HG03139 (cell line): ENCODE results near the gene RAMACL.

Experiments used
- ATAC-seq: cut with Tn5 transposase; IDR thresholded peaks from one replicate; pipeline ENCODE4 v1.9.1; 2021; ENCODE audit not compliant: unreplicated experiment

RAMACL gene

DNA sequence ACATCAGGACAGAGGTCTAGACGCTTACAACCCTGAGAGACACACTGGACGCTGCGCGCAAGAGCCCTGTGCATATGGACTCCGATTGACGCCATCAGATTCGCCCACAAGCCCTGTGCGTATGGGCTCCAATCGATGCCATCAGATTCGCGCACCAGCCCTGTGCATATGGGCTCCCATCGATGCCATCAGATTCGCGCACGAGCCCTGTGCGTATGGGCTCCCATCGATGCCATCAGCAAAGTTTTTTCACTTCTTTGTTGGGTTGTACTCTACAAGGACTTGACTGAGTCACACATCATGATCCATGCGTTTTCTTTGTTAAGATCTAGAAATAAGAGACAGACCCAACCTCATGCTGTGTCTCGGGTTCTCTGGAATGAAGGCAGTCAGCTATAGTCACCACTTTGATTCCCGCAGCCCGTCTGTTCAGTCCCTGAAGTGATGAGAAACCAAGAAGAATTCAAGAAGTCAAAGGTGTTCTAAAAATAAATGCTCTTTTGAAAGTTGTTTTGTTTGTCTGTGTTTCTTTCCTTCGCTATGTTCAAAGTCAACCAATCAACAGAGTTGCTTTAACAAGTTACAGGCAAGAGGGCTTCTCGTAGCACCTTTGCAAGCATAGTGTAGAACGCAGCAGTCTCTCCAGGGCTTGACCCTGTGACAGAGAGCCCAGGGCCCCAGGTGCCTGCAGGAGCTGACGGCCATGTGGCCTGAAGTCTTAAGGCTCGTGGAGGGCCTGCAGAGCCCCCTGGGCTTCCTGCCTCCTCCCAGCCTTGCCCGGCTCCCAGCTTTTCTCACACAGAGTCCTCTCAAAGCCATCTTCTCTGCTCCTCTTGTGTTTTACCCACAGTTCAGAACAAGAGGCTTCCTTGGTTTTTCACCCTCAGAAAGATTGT is 32.6 kb upstream of the RAMACL start:
- ATAC-seq, result no peak

DNA sequence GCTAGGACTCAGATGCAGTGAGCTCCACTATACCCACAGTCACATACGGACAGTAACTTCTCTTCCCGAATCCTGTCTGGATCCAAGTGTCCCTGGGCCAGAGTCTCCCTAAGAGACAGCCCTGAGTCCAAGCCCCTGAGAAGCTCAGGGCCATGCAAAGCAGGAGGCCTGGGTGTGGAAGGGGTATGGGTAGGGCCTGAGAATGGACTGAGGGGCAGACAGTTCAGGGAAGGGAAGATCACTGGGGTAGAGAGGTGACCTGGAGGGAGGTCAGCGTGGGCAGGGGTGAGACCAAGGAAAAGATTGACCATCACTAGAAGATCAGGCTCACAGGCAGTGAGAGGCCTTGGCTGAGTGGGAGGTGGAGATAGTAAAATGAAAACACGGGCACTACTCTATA is 31.8 kb upstream of the RAMACL start:
- no peak for ATAC-seq

DNA sequence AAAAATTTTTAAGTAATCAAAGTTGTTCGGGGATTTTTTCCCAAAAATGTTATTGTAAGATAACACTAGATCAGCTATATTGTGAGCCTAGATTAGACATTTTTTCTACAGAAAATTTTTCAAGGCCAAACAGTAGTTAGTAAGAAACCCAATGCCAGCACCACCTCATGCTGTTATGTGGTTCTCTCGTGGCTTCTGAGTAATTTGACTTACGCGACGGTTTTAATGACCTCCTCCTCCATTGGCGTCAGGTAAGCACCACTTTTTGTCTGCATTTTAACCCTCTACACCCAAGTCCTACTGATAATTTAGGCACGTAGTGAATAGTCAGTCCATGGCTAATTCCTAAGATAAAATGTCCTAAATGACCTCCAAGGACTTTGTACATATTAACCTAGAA is 30.9 kb upstream of the RAMACL start:
- no peak for ATAC-seq

DNA sequence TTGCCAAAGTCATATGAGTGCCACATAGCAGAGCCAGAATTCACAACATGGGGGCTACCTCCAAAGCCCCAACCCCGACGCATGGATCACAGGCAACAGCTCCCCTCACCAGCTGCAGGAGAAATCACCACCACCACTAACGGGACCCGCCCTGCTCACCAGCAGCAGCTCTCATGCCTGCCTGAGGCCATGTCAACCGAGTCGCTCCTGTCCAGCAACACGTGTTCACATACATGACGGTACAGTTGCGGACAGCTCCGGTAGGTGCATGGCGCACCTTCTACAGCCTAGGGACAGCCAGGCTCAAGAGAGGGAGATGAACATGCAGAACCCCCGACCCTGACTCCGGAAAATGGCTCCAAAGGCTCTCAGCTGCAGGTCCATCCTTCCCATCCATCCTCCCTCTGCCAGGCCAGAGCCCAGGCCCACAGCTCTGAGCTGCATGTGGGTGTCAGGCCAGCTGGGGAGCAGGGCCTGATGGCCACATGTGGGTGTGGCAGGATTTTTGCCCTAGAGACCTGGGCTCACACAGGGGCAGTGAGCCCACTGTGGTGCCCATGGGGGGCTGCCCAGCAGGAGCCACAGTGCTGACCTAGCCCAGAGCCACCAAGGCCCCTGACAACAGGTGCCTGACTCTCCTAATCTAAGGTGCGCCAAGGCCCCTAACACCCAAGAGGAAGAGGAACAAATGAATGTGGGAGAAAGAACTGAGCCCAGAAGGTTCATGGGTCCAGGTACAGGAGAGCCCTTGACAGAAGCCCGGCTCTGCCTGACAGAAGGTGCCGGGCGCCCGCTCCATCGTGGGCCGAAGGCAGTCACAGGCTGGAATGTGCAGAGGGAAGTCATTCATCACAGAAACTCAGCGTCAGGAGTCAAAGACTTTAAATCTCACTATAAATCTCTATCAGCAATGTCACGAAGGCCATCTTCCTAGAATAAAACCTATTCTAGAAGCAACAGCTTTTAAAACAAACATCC is 30.1 kb upstream of the RAMACL start:
- no peak for ATAC-seq

DNA sequence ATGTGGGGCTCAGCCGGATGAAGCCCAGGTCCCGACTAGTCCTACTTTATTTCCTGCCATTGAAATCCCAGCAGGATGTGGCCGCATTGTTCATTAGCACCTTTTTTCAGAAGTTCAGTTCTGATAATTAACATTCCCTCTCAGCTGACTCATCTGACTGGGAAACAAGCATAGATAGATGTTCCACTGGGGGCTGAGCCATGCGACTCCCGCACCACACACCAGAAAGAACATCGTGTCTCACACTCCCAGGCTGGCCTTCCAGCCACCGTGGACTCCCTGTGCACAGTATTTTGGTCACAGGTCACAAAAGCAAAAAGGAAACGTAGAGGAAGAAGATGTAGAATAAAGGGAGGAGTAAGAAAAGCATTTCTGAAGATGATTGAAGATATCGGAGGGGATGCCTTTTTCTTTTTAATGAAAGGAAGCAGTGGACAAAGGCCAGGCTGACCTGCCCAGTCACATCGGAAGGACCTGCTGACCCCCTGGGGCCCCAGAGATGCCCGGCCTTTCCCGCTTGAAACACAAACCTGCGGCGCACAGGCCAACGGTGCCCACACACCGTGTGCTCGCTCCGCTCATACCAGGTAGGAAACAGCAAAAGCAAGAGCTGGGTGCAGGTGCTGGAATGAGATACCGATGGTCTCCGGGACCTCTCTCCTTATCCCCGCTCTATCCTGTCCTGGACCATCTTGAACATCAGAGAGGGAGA is 28.7 kb upstream of the RAMACL start:
- no peak for ATAC-seq

DNA sequence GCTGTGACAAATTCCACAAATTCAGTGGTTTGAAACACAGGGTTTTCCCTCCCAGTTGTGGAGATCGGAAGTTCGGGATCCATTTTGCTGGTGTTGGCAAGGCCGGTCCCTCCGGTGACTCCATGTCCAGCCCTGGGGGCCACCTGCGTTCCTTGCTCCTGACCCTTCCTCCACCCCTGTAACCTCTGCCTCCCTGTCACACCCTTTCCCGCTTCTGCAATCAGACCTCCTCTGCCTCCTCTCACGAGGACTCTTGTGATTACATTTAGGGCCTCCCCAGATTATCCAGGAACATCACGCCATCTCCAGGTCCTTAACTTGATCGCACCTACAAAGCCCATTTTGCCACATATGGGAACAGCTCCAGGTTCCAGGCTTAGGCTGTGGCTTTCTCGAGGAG is 28.1 kb upstream of the RAMACL start:
- ATAC-seq, result no peak

DNA sequence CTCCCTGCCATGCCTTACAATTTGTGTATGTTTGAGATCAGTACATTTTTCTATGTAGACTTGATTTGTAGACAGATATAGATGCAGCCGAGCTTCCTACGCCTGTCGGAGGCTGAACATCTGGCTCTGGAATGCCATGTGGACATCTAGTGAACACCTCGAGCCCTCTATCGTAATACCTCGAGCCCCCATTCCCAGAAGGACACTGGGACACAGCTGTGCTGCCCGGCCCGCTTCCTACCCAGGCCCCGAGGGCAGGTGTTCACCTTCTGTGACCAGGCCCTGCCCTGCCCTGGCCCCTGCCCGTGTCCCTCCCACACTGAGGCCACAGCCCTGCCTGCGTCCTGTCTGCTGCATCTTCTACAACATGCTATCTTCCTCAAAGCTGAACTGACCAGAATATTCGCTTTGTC is 27.7 kb upstream of the RAMACL start:
- ATAC-seq, result no peak

DNA sequence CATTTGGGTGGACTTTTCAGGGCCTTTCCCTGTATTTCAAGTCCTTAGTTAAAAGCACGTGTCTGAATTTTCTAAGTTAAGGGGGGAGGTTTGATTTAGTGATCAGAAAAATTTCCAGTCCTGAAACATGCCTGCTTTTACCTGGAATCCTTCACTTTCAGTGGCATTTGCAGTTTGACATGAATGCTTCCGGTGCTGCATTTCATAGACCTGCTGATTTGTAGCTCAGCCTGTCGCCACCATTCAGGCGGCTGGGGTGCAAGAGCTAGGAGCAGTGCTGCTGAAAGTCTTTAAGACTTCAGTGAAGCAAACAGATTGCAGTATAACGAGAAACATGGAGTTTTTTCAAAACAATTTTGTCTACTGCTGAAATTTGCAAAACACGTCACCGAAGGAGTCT is 26.5 kb upstream of the RAMACL start:
- no peak for ATAC-seq

DNA sequence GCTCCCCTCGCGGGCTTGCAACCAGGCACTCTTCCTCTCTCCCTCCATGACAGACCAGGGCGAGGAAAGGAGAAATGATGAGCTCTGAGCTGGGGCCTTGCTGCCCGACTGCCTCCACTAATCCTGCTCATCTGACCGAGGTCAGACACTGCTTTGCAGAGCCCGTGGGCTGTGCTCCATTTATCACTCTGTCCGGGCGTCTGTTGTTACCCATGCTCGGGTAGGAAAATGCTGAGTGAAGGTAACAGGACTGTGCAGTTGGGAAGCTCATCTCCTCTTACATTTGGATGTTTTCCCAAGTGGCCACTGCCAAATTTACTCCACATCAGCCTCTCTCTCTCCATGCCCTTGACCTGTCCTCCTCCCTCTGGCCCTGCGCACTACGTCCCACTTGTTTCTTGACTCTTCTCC is 26.0 kb upstream of the RAMACL start:
- no peak for ATAC-seq

DNA sequence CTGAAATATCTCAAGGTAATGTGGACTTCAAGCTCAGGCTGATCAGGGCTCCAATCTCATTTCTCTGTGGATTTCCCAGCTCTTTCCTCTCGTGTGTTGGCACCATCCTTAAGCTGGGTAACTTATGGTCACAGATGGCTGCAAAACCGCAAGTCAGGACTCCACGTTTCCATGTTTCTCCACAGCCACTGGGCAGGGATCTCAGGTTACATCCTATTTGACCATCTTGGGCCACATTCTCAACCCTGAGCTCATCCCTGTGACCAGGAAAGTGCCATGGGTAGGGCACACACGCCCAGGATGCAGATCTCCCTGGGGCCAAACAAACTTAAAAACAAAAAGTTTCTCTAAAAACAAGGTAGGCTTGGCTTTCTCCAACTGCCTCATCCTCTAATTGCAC is 25.2 kb upstream of the RAMACL start:
- no peak for ATAC-seq

DNA sequence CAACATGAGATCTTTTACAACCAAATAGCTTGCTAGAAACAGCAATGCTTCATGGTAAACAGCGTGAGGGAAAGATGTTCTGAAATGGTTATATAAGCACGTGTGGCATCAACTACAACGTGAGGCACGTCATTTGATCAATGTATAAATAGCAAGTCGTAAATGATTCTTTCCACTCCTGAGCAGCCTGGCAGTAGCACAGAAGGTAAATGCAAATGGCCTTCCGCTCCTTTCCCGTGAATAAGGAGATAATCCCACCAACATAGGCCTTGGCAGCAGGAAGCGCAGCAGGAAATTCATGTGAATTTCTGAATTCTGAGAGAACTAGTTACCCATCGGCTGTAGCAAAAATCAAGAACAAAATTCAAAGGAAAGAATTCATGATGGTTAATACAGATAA is 23.6 kb upstream of the RAMACL start:
- ATAC-seq, result no peak

DNA sequence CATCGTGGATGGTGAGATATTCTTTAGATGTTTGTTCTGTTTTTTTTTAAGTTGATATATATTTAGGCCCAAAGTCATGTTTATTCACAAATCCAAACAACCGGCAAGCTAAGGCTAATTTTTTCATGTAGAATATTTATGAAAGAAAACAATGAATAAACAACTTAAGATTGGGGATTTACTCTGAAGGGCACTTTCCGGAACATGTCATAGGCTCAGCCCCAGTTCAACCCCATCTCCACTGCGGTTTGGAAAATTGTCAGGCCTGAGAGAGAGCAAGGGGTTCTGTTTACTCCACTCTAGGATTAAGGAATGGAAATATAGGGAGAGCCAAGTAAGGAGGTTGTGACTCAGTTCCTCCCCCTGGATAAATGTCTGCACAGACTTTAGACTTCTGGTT is 22.3 kb upstream of the RAMACL start:
- no peak for ATAC-seq

DNA sequence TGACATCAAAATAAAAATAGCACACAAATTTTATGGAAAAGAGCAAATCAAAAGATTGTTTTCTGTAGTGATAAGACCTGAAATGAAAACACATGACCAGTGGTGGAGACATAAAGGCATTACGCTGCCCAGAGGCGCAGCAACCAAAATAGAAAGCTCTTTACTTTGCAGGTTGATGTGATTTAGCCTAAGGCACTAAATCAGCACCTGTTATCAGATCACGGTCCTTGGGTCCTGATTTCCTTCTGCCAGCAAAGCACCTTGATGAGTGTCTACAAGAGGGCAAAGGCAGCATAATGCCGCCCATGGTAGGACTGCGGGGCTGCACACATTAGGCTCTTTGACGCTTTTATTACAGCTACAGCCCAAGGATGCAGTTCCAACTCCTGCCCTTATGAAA is 19.3 kb upstream of the RAMACL start:
- ATAC-seq, result no peak

DNA sequence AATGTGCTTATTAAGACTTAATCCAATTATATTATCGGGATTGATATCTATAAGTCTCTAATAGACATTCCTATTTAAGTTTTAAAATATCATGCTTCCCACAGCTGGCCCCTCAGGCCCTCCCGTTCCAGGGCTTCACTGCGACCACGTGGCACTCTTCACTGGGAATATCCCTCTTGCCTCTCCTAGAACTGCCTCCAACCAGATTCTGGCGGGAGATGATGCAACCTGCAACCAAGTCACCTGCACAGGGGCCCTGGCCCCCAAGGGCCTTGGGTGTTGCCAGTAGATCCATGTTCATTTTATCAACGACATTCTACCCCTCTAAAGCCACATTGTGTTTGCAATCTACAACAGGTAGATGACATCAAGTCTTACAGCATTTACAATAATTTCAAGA is 18.4 kb upstream of the RAMACL start:
- ATAC-seq, result no peak

DNA sequence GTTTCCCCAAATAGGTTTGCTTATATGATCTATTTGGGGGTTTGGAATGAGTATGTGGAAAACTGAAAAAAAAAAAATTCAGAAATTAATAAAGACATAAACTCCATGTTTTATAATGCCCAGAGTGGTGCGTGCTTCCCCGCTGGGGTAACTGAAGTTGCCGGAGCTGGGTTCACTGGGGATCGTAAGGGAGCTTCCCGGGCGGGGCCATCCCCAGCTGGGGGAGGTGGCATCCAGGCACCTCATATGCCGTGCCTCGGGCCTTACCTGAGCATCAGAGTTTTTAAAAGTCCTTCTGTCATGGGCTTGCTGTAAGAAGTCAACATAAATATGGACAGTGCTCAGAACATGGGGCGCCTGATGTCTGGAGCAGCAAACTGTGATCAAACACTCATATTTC is 17.9 kb upstream of the RAMACL start:
- ATAC-seq, result no peak

DNA sequence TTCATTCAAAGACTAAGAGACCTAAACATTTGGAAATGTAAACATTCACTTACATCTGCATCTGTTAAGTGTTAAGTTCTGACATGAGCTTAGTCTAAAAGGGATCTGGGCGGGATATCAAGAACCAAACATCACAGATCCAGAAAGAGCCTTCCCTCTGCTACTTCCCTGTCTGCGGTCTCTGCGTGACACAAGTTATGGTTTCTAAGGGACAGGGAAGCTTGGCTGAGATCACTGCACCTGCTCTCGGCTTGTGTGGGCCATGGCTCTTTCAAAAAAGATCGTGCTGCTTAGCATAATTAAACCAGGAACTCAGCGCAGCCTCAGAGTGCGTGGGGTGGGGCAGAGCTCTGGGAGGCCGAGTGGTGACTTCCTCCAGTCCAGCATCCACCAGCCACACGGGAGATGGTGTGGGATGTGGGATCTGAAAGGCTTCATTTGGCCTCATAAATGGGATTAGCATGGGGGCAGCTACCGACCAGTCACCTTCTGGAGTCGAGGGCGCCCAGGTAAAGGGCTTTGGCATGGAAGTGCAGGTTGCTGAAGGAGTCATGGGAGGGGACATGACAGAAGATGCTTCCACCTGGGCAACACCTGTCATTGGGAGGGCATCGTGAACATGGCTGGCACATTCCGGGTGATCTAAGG is 16.7 kb upstream of the RAMACL start:
- ATAC-seq, result no peak

DNA sequence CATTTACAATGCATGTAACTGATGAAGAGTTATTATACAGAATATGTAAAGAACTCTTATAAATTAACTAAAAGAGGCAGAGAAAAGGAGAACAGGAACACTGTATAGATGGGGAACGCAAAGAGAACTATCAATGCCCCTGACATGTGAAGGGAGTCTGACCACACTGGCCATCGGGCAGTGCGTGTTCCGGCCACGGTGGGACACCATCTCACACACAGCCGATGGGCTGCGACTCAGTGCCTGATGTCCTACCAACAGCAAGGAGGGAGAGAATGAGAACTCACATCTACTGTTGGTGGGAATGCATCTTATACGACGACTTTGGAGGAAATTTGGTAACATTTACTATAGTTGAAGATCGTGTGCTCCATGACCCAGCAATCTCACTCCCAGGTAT is 15.5 kb upstream of the RAMACL start:
- no peak for ATAC-seq

DNA sequence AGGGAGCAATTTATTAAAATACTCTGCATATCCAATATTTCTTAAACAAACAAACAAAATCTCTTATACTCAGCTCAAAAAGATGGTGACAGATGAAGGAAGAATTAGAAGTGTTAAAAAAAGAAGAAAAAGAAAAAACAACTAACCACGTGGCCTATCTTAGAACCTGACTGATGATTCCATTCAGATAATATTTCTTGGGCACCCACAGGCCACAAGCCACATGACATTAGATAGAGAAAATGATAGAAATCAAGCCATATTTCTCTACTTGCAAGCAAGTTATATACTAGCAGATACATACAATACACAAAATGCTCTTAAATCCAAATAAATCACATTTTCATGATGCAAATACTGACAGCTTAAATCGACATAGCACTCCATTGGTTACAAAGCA is 14.5 kb upstream of the RAMACL start:
- ATAC-seq, result no peak

DNA sequence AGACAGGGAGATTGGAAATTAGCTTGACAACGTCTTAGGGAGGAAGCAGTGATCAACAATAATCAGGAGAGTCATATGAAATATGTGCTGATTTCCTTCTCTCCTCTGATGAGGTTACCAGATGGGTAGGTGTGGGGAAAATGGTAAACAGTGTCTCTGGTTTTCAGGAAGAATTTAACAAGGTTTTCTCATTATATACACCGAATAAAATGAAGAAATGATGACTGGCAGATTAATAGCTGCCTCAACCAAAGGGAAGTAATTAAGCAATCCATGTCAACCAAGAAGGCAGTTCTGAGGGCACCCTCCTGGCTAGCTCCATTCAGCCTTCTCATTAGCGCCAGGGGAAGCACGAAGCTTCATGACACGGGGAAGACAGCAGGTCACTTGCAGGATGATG is 12.7 kb upstream of the RAMACL start:
- ATAC-seq, result no peak

DNA sequence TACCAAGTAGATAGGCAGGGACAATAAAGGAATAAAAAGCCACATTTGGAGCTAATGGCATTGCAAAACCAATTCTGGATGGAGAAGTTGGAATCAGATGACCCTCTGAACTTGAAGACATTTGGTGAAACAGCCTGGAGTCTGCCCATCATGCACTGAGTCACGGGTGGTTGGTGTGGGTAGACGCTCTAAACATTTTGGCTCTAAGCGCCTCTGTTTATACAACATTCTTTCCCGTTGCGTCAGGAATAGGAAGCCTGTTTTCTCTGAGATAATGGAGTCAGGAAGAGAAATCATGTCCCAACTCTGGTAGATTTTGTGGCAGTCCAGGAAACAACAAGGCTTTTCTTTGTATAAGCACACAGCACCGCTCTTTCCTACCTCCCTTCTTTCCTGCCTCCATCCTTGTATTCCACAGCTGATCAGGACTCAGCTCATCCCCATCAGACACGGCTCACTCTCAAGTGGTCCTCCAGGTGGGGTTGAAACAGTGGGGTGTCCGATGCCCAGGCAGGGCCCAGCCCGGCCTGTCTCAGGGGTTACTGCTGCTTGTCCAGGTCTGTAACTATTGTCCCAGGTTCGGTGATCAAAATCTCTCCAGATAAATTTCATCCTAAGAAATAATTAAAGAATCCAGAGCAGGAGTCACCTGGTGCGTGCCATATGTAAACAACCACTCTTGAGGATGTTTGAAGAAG is 12.1 kb upstream of the RAMACL start:
- no peak for ATAC-seq
